GM18498 (cell line): Measurements from ENCODE around the gene LENG8.

ENCODE experiments used
- ATAC-seq: cut with Tn5 transposase; IDR thresholded peaks from one replicate; pipeline ENCODE4 v1.9.1; 2021; ENCODE audit warnings: mild to moderate bottlenecking, moderate library complexity; ENCODE audit not compliant: unreplicated experiment

LENG8 gene

DNA sequence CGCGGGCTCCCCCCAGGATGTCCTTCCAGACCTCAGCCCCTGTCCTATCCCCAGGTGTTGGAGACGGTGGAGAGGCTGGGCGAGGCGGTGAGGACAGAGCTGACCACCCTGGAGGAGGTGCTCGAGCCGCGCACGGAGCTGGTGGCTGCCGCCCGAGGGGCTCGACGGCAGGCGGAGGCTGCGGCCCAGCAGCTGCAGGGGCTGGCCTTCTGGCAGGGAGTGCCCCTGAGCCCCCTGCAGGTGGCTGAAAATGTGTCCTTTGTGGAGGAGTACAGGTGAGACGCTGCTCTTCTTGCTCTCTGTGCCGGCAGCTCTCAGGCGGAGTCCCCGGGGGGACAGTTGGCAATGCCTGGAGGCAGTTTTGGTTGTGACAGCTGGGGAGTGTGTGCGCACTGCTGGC is 26.9 kb upstream of the LENG8 start:
- no peak for ATAC-seq

DNA sequence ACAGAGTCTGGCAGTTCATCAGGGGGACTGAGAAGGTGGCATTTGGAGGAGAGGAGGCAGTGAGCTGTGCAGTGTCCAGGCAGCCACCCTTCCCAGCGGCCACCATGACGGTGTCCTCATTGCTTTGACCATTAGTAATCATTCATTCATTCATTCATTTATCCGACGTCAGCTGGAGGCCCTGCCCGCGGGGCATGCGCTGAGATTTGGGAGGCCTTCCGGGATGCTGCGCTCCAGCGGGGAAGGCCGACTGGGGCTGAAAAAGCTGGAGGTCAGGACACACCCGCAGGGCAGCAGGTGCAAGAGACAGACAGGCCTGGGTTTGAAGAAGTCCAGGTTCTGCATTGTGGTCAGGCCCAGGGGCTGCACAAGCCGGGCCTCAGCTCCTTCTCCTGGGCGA is 24.8 kb upstream of the LENG8 start:
- no peak for ATAC-seq

DNA sequence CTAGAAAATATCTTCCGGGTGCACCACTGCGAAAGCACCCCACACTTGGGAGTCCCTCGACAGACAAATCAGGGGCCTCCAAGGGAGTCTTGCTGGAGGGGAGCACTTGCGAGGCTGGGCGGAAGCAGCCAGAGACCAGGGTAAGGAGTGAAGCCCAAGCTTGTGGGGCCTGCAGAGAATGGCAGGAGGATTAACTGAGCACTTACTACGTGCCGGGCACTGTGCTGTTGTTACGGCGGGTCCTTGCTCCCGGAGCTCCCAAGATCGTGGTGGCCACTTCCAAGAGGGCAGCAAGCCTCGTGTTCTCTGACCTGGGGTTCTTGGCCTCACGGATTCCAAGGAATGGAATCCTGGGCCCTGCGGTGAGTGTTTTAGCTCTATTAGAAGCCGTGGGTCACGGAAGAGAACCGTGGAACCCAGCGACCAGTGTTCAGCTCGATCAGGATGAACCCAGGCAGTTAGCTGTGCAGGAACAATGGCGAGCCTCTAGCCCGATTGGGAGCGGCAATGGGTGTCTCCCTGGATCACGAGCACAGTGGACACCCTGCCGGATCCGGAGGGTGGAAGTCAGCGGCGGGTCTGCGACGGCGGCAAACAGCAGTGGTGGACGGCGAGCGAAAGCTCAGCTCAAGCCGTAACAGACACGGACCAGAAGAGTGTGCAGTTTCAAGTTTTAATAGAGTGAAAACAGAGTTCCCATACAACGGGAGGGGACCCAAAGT is 24.2 kb upstream of the LENG8 start:
- ATAC-seq: no peak

DNA sequence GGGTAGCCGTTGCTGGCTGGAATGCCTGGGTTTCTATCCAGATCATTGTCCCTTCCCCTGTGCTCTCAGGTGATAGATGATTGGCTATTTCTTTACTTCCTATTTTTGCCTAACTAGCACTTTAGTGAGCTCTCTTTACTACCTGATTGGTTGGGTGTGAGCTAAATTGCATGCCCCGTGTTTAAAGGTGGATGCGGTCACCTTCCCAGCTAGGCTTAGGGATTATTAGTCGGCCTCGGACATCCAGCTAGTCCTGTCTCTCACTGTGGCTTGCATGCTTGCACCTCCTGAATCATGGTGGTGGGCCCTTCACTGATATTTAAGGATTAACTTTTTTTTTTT is 23.6 kb upstream of the LENG8 start:
- ATAC-seq: no peak

DNA sequence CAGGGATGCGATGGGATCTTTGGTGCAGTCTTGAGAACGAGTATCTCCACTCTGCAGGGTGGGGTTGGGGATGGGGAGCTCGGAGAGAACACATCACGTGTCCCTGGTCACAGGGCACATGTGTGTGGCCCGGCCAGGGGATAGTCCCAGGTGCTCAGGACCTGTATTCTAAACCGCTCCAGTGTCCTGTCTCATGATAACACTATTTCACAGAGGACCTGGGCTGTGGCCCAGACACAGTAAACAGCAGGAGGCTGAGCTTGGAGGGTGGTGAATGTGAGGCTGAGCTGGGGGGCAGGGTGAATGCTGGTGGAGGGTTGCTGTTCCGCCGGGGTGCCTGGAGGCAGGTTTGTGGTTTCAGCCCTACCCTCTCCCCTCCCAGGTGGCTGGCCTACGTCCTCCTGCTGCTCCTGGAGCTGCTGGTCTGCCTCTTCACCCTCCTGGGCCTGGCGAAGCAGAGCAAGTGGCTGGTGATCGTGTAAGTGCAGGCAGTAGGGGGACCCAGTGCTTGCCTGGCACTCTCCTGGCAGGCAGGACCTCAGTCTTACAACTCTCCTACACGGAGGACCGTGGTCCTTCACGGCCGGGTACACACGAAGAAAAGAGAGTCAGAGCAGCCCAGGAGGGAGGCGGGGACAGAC is 22.6 kb upstream of the LENG8 start:
- ATAC-seq: no peak

DNA sequence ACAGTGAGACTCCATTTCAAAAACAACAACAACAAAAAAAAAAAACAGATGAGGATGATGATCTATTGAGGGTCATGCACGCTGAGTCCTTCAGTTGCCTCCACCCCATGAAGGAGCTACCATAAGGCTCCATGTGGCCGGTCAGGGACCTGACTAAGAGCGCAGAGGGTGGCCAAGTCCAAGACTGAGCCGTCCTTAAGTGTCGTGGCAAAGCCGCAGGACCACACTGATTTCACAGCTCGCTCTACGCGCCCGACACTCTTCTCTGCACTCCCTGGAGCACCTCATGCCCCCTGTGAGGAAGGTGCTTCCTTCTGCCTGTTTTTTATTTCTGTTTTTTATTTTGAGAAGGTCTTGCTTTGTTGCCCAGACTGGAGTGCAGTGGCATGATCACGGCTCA is 21.4 kb upstream of the LENG8 start:
- no peak for ATAC-seq

DNA sequence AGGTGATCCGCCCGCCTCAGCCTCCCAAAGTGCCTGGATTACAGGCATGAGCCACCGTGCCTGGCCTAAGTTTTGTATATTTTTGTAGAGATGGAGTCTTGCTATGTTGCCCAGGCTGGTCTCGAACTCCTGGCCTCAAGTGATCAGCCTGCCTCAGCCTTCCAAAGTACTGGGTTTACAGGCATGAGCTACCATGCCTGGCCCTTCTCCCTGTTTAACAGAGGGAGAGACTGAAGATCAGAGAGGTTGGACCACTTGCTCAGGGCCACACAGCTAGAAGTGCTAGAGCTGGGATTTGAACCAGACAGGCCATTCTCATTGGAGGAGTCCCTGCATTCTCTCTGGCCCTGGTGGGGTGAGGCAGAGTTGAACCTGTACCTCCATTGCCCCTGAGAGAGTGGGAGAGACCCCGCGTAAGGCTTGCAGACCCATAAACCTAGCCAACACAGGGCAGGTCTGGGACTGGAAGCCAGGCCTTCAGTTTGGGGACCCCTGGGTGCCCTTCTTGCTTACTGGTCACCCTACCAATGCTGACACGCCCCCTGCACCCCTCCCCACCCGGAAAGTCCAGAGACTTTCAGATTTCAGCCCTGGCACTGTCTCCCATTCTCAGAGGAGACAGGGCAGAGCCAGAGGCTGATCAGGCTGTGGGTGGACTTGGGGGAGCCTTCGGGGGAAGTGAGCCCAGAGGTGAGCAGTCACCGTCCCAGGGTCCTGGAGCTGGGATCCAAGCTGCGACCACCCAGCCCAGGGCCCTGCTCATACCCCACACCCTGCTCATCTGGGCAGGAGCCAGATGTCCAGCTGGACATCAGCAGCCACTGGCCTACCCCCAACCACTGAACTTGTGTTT is 20.4 kb upstream of the LENG8 start:
- no peak for ATAC-seq

DNA sequence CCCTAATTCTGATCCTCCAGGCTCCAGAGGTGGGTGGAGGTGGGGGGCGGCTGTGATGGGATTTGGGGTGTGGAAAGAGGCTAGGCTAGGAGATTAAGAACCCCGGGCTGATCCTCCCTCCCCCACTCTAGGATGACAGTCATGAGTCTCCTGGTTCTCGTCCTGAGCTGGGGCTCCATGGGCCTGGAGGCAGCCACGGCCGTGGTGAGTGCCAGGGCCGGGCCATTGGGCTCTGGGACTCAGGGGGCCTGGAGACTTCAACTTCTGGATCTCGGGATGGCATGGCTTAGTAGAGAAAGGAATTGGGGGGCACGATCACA is 19.9 kb upstream of the LENG8 start:
- no peak for ATAC-seq

DNA sequence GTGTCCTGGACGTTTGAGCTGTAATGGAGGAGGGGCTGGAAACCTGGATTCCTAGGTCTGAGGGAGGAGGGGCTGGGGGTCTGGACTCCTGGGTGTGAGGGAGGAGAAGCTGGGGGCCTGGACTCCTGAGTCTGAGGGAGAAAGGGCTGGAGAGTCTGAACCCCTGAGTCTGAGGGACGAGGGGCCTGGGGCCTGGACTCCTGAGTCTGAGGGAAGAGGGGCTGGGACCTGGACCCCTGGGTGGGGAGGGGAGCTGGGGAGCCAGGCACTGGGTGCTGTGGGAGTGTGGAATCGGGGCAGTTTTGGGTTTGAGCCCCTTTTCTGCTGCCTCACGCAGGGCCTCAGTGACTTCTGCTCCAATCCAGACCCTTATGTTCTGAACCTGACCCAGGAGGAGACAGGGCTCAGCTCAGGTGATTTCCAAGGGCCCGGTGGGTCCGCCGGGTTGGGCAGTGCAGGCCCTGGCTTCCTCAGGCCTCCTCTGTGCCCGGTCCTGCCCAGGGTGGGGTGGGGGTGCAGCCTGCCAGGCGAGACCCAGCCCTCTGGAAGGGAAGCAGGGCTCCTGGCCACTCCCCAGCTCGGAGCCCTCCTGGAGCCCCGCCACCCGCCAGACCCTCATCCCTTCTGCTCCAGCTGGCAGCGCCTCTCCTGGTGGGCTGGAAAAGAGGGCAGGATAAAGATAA is 19.3 kb upstream of the LENG8 start:
- ATAC-seq: no peak

DNA sequence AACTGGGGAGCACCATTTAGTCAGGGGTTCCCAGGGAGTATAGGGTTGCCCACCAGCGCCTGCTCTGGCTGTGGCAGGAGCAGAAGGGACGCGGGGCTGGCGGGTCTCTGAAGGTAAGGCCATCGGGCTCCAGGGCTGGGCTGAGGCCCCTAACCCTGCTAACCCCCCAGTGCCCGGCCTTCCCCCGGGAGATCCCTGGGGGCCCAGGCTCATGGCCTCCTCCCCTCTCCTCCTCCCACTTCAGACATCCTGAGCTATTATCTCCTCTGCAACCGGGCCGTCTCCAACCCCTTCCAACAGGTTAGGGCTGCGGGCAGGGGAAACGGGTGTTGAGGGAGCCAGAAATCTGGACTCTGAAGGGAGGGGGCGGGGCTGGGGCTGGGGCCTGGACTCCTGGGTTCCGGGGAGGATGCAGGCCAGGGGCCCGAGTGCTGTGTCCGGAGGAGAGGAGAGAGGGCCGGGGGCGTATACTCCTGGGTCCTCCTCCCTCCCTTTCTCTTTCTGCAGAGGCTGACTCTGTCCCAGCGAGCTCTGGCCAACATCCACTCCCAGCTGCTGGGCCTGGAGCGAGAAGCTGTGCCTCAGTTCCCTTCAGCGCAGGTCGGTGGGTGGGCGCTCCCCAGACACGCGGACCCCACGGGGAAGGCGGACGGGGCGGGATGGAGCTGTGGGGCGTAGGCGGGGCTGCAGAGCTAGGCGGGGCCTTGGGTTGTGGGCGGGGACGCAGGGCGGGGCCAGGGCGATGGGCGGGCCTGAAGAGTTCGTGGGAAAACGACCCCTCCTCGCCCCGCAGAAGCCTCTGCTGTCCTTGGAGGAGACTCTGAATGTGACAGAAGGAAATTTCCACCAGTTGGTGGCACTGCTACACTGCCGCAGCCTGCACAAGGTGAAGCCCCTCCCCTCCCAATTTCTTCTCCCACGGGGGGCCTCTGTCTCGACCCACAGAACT is 18.4 kb upstream of the LENG8 start:
- no peak for ATAC-seq

DNA sequence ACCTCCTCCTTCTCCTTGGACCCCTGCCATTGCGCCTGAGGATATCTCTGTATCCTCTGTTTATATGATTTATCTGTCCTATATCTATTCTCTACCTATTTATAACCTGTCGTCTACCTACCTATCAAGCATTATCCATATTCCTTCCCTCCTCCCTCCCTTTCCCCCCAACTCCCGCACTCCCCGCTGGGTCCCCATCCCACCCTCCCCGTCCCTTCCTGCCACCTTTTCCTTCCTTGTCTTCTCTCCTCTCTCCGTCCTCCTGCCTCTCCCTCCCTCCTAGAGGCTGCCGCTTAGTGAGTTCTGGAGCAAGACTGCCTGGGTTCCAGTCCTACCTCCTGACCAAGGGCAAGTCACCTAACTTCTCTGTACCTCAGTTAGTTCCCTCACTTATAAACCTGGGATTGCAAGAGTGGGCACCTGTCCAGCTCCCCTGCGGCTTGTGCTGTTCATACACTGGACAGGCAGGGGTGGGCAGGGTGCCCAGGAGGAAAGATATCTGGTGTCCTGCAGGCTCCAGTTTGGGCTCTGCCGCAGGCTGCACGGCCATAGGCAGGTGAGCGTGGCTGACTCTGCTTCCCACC is 17.7 kb upstream of the LENG8 start:
- no peak for ATAC-seq

DNA sequence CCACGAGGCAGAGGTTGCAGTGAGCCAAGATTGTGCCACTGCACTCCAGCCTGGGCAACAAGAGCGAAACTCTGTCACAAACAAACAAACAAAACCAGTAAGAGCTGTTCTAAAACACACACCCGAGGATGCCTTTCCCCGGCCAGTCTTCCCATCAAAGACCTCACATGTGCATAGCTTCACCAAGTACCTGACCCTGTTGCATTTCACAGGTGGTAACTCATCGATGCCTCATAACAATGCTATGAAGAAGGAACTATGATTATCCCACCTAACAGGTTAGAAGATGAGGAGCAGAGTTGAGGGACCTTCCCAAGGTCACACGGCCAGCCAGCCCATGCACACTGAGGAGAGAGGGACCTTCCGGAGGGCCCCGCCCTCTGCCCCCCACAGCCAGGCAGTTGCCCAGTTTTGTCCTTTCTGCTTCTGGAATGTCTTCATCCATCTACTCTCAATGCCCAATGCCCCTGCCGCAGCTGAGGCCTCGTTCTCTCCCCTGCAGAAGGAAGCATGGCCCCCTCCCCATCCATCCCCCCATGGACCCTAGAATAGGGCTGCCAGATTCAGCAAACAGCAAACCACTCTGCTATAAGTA is 16.8 kb upstream of the LENG8 start:
- ATAC-seq: no peak

DNA sequence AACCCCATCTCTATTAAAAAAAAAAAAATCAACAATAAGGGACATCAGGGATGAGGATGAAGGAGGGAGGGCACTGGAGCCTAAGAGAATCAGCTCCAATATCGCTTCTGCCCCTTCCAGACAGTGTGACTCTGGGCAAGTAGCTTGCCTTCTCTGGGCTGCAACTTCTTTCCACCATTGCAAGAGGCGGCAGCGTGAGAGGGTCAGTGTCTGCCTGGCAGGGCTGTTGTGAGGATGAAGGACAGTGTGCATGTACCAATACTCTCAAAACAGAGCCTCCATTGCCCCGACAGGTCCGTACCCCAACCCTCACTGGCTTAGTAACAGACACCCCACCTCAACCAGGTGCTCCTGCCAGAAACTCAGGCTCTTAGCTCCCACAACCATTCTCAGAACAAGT is 15.3 kb upstream of the LENG8 start:
- ATAC-seq: no peak

DNA sequence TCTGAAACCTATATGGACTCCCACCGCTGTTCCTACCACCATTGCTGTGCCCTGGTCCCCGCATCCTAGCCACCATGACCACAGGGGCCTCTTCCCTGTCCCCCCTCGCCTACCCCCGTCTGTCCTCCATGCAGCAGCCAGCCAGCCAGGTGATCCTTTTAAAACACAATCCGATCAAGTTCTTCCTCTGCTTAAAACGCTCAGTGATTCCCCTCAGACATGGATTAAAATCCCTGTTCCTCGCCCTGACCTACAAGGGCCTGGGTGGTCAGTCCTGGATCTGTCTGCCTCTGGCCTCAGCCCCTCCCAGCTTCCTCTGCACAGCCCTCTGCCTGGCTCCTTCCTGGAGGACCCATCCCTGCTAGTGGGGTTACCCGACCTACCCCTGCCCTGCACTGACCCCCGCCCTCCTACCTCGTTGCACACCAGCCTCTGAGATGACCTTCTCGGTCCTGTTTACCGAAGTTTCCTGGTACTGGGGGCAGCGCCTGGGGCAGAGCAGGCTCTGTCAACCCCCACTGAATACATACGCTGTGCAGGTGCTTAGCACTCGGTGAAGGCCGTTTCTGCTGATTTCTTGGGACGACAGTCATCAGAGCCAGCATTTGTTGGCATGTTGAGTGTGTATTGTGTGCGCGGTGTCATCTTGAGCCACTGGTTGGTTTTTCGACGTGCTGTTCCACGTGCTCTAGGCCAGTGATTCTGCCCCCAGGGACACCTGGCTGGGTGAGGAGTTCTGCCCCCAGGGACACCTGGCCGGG is 14.7 kb upstream of the LENG8 start:
- no peak for ATAC-seq

DNA sequence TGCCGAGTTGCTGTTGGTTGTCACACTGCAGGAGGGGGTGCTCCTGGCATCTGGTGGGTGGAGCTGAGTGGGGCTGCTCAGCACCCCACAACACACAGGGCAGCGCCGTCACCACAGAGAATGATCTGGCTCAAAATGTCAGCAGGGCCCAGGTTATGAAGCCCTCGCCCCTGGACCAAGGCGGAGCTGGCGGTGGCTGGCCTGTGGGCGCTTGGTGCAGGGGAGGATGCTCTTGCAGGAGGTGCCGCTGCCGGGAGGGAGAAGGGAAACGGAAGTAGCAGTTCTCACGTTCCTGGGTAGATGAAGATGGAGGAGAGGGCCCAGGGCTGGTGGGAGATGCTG is 14.2 kb upstream of the LENG8 start:
- no peak for ATAC-seq

DNA sequence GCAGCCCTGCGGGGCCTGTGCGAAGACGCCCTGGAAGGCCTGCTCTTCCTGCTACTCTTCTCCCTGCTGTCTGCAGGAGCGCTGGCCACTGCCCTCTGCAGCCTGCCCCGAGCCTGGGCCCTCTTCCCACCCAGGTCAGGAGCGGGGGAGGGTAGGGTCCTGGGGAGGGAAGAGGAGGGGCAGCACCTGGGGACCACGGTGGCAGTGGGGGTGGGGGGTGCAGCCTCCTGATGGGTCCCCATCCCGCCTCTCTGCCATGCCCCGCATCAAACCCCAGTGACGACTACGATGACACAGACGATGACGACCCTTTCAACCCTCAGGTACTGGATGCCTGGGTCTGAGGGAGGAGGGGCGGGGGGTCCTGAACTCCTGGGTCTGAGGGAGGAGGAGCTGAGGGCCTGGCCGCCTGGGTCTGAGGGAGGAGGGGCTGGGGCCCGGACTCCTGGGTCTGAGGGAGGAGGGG is 13.4 kb upstream of the LENG8 start:
- ATAC-seq: no peak

DNA sequence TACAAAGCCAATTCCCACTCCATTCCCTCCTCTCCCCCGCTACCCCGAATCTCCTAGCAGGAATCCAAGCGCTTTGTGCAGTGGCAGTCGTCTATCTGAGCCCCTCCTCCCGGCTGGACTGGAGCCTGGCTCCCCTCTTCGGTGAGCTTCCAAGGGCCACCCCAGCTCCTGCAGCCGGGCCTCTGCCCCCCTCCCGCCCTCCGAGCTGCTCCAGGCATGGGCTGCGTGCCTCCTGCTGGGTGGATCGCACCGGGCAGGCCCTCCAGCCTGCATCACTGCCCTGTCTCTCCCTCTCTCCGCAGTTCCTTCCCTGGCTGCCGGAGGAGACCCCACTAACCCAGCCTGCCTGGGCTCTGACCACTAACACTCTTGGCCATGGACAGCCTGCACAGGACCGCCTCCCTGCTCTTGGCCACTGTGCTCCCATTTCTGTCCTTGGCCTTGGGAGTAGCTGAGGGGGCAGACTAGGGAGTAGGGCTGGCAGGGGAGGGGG is 12.9 kb upstream of the LENG8 start:
- ATAC-seq: no peak

DNA sequence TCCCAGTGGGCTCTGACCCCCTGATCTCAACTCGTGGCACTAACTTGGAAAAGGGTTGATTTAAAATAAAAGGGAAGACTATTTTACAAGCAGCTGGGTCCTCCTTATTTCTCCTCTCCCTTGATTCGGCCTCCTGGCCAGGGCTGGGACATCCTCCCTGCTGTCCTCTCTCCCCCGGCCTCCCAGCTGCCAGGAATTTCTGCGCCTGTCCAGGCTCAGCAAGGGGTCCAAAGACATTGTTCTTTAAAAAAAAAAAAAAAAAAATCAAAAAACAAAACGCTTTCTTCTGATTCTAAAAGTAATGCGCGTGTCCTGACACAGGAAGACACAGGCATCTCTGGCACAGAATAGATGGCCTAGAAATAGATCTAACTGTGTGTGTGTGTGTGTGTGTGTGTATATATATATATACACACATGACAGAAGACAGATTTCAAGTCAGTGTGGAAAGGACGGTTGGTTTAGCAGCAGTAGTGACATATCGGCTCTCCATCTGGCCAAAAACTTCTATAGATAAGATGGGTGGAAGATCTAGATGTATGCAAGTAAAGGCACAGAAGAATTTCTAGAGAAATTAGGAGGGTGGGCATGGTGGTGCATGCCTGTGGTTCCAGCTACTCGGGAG is 12.3 kb upstream of the LENG8 start:
- ATAC-seq: no peak
